ENCODE data around the gene SLC22A17. TPM values are rescaled to one million over a fixed set of nuclear protein-coding genes. Genes with fewer than 3 reads are reported as not detected.
"Not testable (repeated sequence)": the region's sequence is repeated elsewhere in the genome, so short reads cannot be mapped to it uniquely, and the experiment has no call there.

SLC22A17 gene
- total and polyA plus RNA-seq, 2 of the 8 experiments (the other 6 are each of a cell fraction or from before 2014, with no cell fraction given): 43.0 to 49.0 TPM

- not testable (repeated sequence) for H3K79me2 ChIP-seq (ENCODE audit: control insufficient read depth in 1 of 2, insufficient read depth in 2 of 2, low read length in 2 of 2); H2BK15ac ChIP-seq (ENCODE audit: low read length); H3K23ac ChIP-seq (ENCODE audit: insufficient read length); H3K36me3 ChIP-seq (ENCODE audit: control insufficient read depth in 2 of 4, insufficient read depth in 4 of 4, low read length in 3 of 4); H3K18ac ChIP-seq (ENCODE audit: extremely low read depth, low read length); H3K9ac ChIP-seq (replicated peaks in 1 of 4; ENCODE audit: extremely low read depth in 1 of 4, low read depth in 3 of 4, low read length in 3 of 4); H3K23me2 ChIP-seq (ENCODE audit: low read depth, low read length); H3K9me3 ChIP-seq (ENCODE audit: insufficient read depth in 2 of 2, low read depth in 1 of 2, low read length in 1 of 2); H4K20me1 ChIP-seq (replicated peaks in 1 of 2; ENCODE audit: control insufficient read depth in 1 of 2, insufficient read depth in 2 of 2, low read length in 2 of 2); H2BK120ac ChIP-seq (replicated peaks; ENCODE audit: low read depth, low read length); H3K27me3 ChIP-seq (replicated peaks in 1 of 4; ENCODE audit: control insufficient read depth in 3 of 4, extremely low read depth in 1 of 4, insufficient read depth in 3 of 4, low read length in 3 of 4); H3K4me2 ChIP-seq (ENCODE audit: insufficient read depth in 1 of 2, low read depth in 2 of 2, low read length in 2 of 2); H3K27ac ChIP-seq (ENCODE audit: low read depth, low read length); H2AFZ ChIP-seq (ENCODE audit: low read length); H4K8ac ChIP-seq (ENCODE audit: extremely low read depth, insufficient read depth, low read length); H3K4ac ChIP-seq (replicated peaks; ENCODE audit: insufficient read length, low read depth, low read length); H4K91ac ChIP-seq (replicated peaks; ENCODE audit: insufficient read length, low read length); FAIRE-seq; H2BK20ac ChIP-seq (ENCODE audit: low read length); H4K5ac ChIP-seq (ENCODE audit: insufficient read length, low read depth, low read length); H3K79me1 ChIP-seq (ENCODE audit: low read depth, low read length); H3K56ac ChIP-seq (replicated peaks; ENCODE audit: insufficient read length, low read depth, low read length); H2BK12ac ChIP-seq (ENCODE audit: low read depth, low read length); H3K4me3 ChIP-seq (ENCODE audit: extremely low read depth in 1 of 4, insufficient read depth in 2 of 4, low read depth in 3 of 4, low read length in 4 of 4); DNase-seq (ENCODE audit: low read depth in 1 of 2, low spot score in 2 of 2); H2AK5ac ChIP-seq (ENCODE audit: low read depth, low read length); H3K14ac ChIP-seq (ENCODE audit: insufficient read length); H3K4me1 ChIP-seq (replicated peaks in 1 of 4; ENCODE audit: control insufficient read depth in 3 of 4, insufficient read depth in 4 of 4, low read length in 3 of 4); H2BK5ac ChIP-seq (ENCODE audit: low read depth, low read length)
- POLR2A ChIA-PET (ENCODE audit: partially characterized antibody): interaction anchor here (0.8 kb wide), 1 partner anchor 125 kb away, joined by 3 read pairs; no protein-coding TSS in a partner anchor
- 77% methylated on average over 3 of the region's 19 CpGs; no CpG with 5 or more reads in 1 of the 2 experiments for WGBS, 2 experiments (ENCODE audit: extremely low coverage in 1 of 2, insufficient coverage in 1 of 2, insufficient read length in 1 of 2, insufficient replicate concordance in 2 of 2, low coverage in 1 of 2, low lambda C conversion rate in 2 of 2, missing lambda C conversion rate in 1 of 2)
- CTCF ChIA-PET (ENCODE audit: partially characterized antibody): interaction anchor here (0.9 to 4.0 kb wide), 6 partner anchors 10 to 63 kb away, joined by 3 to 30 read pairs (median 7); partner anchors contain the start of gene CMTM5
These were observed 37.2 kb upstream of the SLC22A17 start for GRCh38 chr14:23389871-23390270.

Measured in H1 (cell line).